ENCODE data around the gene ADCY3. TPM values are rescaled to one million over a fixed set of nuclear protein-coding genes. Genes with fewer than 3 reads are reported as not detected.

Gene ADCY3
- total and polyA plus RNA-seq, 9 of the 15 experiments (the other 6 are each of a cell fraction or from before 2014, with no cell fraction given): 1.5 to 54.8 (median 26.3) TPM

DNA sequence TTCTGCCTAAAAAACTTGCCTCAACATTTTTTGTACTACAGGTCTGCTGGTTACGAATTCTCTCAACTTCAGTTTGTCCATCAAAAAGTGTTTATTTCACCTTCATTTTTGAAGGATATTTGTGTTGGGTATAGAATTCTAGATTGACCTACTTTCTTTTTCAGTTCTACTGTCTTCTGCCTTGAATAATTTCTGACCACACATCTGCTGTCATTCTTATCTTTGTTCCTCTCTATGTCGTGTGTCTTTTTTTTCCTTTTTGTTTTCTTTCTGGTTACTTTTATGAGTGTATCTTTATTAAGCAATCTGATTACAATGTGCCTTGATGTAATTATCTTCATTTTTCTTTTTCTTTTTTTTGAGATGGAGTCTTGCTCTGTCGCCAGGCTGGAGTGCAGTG is 25.3 kb downstream of the ADCY3 start (continued):
- TF ChIP-seq, protein P1, sequence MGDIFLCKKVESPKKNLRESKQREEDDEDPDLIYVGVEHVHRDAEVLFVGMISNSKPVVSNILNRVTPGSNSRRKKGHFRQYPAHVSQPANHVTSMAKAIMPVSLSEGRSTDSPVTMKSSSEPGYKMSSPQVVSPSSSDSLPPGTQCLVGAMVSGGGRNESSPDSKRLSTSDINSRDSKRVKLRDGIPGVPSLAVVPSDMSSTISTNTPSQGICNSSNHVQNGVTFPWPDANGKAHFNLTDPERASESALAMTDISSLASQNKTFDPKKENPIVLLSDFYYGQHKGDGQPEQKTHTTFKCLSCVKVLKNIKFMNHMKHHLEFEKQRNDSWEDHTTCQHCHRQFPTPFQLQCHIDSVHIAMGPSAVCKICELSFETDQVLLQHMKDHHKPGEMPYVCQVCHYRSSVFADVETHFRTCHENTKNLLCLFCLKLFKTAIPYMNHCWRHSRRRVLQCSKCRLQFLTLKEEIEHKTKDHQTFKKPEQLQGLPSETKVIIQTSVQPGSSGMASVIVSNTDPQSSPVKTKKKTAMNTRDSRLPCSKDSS (IDR thresholded peaks at IDR 0.05; ENCODE audit: low read depth, partially characterized antibody): peak; percentile 99
- TF ChIP-seq ZNF445 (CRISPR knock-in tag; IDR thresholded peaks at IDR 0.05; ENCODE audit: low read depth) (no peak), NBN (IDR thresholded peaks at IDR 0.05; ENCODE audit: low read depth) (peak; percentile 77), ZFP1 (CRISPR knock-in tag; IDR thresholded peaks at IDR 0.05) (peak; percentile 100), MYNN (IDR thresholded peaks at IDR 0.05) (no peak), MYNN (CRISPR knock-in tag; IDR thresholded peaks at IDR 0.05) (no peak)

DNA sequence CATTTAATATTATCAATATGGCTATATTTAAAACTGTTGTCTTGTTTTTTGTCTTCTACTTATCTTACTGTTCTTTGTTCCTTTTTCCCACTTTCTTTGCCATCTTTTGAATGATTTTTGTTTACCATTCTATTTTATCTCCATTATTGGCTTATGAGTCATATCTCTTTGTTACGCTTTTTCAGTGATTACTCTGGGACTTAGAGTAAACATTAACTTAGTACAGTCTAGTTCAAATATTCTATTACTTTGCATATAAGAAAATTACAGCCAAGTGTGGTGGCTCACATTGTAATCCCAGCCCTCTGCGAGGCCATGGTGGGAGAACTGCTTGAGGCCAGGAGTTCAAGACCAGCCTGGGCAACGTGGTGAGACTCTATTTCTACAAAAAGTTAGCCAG is 26.1 kb downstream of the ADCY3 start:
- Histone ChIP-seq H3K9ac (ENCODE audit: insufficient read depth in 1 of 2, low read depth in 2 of 2, low read length in 2 of 2) (no peak overlapping the region), H4K20me1 (replicated peaks; ENCODE audit: control insufficient read depth, insufficient read depth, low read length) (no peaks in the 10 kb centered on the region), H3K36me3 (ENCODE audit: control insufficient read depth, insufficient read depth, low read length) (peaks cover 26% of the 10 kb centered on the region), H3K4me2 (ENCODE audit: insufficient read depth, low read length) (no peak overlapping the region), H2AFZ (ENCODE audit: low read depth, low read length) (no peak overlapping the region), H3K4me3 (no peak overlapping the region), H3K27me3 (ENCODE audit: control insufficient read depth in 2 of 2, insufficient read depth in 2 of 2, low read length in 2 of 2) (no peaks in the 10 kb centered on the region), H3K9me3 (replicated peaks; ENCODE audit: control insufficient read depth, insufficient read depth, low read depth, low read length) (peaks cover 17% of the 10 kb centered on the region), H3K9me1 (ENCODE audit: control insufficient read depth, insufficient read depth, low read length) (no peaks in the 10 kb centered on the region), H3K4me1 (replicated peaks in 1 of 2; ENCODE audit: control insufficient read depth in 2 of 2, insufficient read depth in 2 of 2, low read length in 2 of 2) (no peaks in the 10 kb centered on the region), H3K79me2 (ENCODE audit: control insufficient read depth, insufficient read depth, low read length) (no peaks in the 10 kb centered on the region), H3K27ac (ENCODE audit: extremely low read depth, low read depth, low read length) (no peak overlapping the region)
- in situ Hi-C loops (cut with MboI): no loop called here
- CTCF ChIA-PET (ENCODE audit: low intra/inter-chr PET ratio): no interaction called here
- intact Hi-C loops (cut with micrococcal nuclease): no loop called here
- POLR2A ChIA-PET: interaction anchor here (0.9 kb wide), 1 partner anchor 20 kb away, joined by 3 read pairs; no protein-coding TSS in a partner anchor
- ATAC-seq: no peak
- 55% methylated on average over 3 of the region's 3 CpGs for WGBS (ENCODE audit: insufficient coverage, low coverage, missing lambda C conversion rate)
- no peak for FAIRE-seq
- no peak for DNase-seq (ENCODE audit: extremely low read depth in 1 of 4, low spot score in 3 of 4)
- TF ChIP-seq, protein P2, sequence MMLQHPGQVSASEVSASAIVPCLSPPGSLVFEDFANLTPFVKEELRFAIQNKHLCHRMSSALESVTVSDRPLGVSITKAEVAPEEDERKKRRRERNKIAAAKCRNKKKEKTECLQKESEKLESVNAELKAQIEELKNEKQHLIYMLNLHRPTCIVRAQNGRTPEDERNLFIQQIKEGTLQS (IDR thresholded peaks at IDR 0.05): 0 out of 2 replicates have a peak, but pooled peaks have one; percentile 16
- TF ChIP-seq, protein P2 (CRISPR knock-in tag; conservative IDR thresholded peaks at IDR 0.05): no peak
- TF ChIP-seq TBL1XR1 (IDR thresholded peaks at IDR 0.05; ENCODE audit: low read length in 2 of 2): no peak
- BruUV-seq (replicated peaks): no TSS peak
